ENCODE measurements around the gene EYS.

Gene EYS

DNA sequence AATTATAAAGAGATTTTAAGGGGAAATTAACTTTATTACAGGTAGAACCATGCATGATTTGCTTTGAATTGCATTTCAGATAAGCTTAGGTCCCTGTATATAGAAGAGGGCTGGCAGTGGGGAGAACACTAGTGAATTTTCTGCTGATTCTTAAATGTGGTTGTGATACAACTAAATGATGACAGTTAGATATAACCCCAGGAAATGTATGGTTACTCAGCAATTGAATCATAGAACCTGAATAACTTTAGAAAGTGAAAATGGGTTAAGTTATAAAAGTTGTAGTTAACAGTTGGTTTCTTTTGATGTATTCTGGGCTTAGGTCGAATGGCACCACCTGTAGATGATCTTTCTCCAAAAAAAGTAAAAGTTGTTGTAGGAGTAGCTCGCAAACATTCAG is 2001.3 kb downstream of the EYS start:
- H3K4me2 ChIP-seq (ENCODE audit: low read depth, low read length) = no peak overlapping the region
- no peak for TF ChIP-seq EZH2phosphoT487 (IDR thresholded peaks at IDR 0.05; ENCODE audit: low read length)
- TF ChIP-seq, protein P1, sequence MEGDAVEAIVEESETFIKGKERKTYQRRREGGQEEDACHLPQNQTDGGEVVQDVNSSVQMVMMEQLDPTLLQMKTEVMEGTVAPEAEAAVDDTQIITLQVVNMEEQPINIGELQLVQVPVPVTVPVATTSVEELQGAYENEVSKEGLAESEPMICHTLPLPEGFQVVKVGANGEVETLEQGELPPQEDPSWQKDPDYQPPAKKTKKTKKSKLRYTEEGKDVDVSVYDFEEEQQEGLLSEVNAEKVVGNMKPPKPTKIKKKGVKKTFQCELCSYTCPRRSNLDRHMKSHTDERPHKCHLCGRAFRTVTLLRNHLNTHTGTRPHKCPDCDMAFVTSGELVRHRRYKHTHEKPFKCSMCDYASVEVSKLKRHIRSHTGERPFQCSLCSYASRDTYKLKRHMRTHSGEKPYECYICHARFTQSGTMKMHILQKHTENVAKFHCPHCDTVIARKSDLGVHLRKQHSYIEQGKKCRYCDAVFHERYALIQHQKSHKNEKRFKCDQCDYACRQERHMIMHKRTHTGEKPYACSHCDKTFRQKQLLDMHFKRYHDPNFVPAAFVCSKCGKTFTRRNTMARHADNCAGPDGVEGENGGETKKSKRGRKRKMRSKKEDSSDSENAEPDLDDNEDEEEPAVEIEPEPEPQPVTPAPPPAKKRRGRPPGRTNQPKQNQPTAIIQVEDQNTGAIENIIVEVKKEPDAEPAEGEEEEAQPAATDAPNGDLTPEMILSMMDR (IDR thresholded peaks at IDR 0.05; ENCODE audit: low read length) = no peak
- no peak for TF ChIP-seq EZH2 (optimal IDR thresholded peaks at IDR 0.05; ENCODE audit: low read depth, low read length)
- no peak overlapping the region for H3K4me3 ChIP-seq (ENCODE audit: low read length)
- H3K79me2 ChIP-seq (ENCODE audit: low read length) = no peaks in the 10 kb centered on the region
- no peaks in the 10 kb centered on the region for H3K9me3 ChIP-seq (replicated peaks; ENCODE audit: insufficient read depth, low read length)
- peak; percentile 12 for DNase-seq
- no peak overlapping the region for H3K9ac ChIP-seq (ENCODE audit: low read length)
- H3K4me1 ChIP-seq (ENCODE audit: low read length) = peaks cover 8% of the 10 kb centered on the region; the same call in 1 of the 2 replicates
- no peaks in the 10 kb centered on the region for H3K27me3 ChIP-seq (replicated peaks; ENCODE audit: insufficient read depth, low read length)
- no peaks in the 10 kb centered on the region for H3F3A ChIP-seq (ENCODE audit: insufficient read depth, low read length)
- H3K27ac ChIP-seq (ENCODE audit: low read length) = no peak overlapping the region
- no peaks in the 10 kb centered on the region; the same call in 1 of the 2 replicates for H3K36me3 ChIP-seq (replicated peaks; ENCODE audit: insufficient read depth, low read length)
- H4K20me1 ChIP-seq (ENCODE audit: insufficient read depth, low read length) = no peaks in the 10 kb centered on the region
- no peak overlapping the region for H2AFZ ChIP-seq (ENCODE audit: low read length)
- H3K9me2 ChIP-seq (replicated peaks; ENCODE audit: insufficient read depth, low read length) = no peaks in the 10 kb centered on the region

DNA sequence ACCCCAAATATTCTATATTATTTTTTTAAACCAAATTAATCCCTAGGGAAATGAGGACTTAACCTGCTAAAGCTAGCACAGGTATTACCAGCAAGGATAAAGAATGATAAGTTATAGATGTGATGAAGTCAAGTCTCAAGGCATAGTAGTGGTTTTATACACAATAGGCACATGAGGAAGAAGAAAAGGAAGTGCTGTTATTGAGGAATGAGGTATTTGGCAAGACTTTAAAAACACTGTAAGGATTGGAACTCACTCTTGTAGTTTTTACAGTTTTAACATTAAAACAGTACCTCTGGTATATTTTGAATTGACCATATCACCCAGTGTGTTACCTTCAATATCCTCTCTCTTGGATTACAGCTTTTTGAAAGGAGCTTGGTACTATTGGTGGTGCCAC is 2016.8 kb downstream of the EYS start:
- Histone ChIP-seq H3K9me3 (replicated peaks; ENCODE audit: insufficient read depth, low read length) (no peaks in the 10 kb centered on the region), H3K27ac (ENCODE audit: low read length) (no peak overlapping the region), H3K4me1 (ENCODE audit: low read length) (peaks cover 11% of the 10 kb centered on the region), H3K27me3 (replicated peaks; ENCODE audit: insufficient read depth, low read length) (no peaks in the 10 kb centered on the region), H3F3A (ENCODE audit: insufficient read depth, low read length) (peaks cover 10% of the 10 kb centered on the region), H3K79me2 (ENCODE audit: low read length) (peaks cover 24% of the 10 kb centered on the region), H4K20me1 (ENCODE audit: insufficient read depth, low read length) (no peaks in the 10 kb centered on the region), H3K9ac (ENCODE audit: low read length) (no peak overlapping the region), H3K36me3 (replicated peaks; ENCODE audit: insufficient read depth, low read length) (no peaks in the 10 kb centered on the region), H3K4me2 (ENCODE audit: low read depth, low read length) (no peak overlapping the region), H2AFZ (ENCODE audit: low read length) (no peak overlapping the region), H3K4me3 (ENCODE audit: low read length) (no peak overlapping the region), H3K9me2 (replicated peaks; ENCODE audit: insufficient read depth, low read length) (no peaks in the 10 kb centered on the region)
- TF ChIP-seq, protein P1 (IDR thresholded peaks at IDR 0.05; ENCODE audit: low read length) = no peak
- TF ChIP-seq EZH2phosphoT487 (IDR thresholded peaks at IDR 0.05; ENCODE audit: low read length) = no peak
- TF ChIP-seq EZH2 (optimal IDR thresholded peaks at IDR 0.05; ENCODE audit: low read depth, low read length) = no peak
- no peak for DNase-seq

DNA sequence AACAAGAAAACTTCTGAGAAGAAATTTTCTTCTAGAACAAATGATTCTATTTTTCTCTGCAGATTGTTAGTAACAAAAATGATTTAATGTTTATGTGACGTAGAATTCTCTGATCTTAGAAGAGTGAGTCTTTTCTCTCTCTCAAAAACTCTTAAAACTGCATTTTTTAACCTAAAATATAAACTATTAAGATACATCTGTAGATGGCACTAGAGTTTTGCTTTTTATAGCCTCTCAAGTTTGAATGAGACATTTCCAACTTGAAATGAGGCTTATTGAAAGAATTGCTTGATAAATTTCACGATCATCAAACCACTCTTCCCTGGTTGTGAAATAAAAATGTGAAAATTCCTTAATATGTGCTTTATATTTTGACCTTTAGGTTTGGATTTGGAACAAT is 2017.6 kb downstream of the EYS start:
- Histone ChIP-seq H2AFZ (ENCODE audit: low read length) (no peak overlapping the region), H3K9ac (ENCODE audit: low read length) (no peak overlapping the region), H3K27ac (ENCODE audit: low read length) (no peak overlapping the region), H3K4me1 (ENCODE audit: low read length) (peaks cover 19% of the 10 kb centered on the region), H4K20me1 (ENCODE audit: insufficient read depth, low read length) (no peaks in the 10 kb centered on the region), H3K4me2 (ENCODE audit: low read depth, low read length) (no peak overlapping the region), H3K79me2 (ENCODE audit: low read length) (peaks cover 27% of the 10 kb centered on the region), H3K9me3 (replicated peaks; ENCODE audit: insufficient read depth, low read length) (no peaks in the 10 kb centered on the region), H3F3A (ENCODE audit: insufficient read depth, low read length) (peaks cover 18% of the 10 kb centered on the region), H3K9me2 (replicated peaks; ENCODE audit: insufficient read depth, low read length) (no peaks in the 10 kb centered on the region), H3K4me3 (ENCODE audit: low read length) (no peak overlapping the region), H3K36me3 (replicated peaks; ENCODE audit: insufficient read depth, low read length) (peaks cover 2% of the 10 kb centered on the region; the same call in 1 of the 2 replicates), H3K27me3 (replicated peaks; ENCODE audit: insufficient read depth, low read length) (no peaks in the 10 kb centered on the region)
- no peak for TF ChIP-seq EZH2 (optimal IDR thresholded peaks at IDR 0.05; ENCODE audit: low read depth, low read length)
- TF ChIP-seq, protein P1 (IDR thresholded peaks at IDR 0.05; ENCODE audit: low read length) = no peak; the same call in 1 of the 2 replicates
- no peak for TF ChIP-seq EZH2phosphoT487 (IDR thresholded peaks at IDR 0.05; ENCODE audit: low read length)
- DNase-seq = no peak

Measured in MM.1S (cell line).